Liver (tissue), 3 donors: ENCODE measurements around the gene CD320.

ENCODE experiments used
- ATF3 ChIP-seq: IDR thresholded peaks from 2 replicates; pipeline ENCODE4 v1.6.1; 2016; ENCODE audit warnings: antibody characterized with exemption
- CTCF ChIP-seq: fragments of 150-350 bp; IDR thresholded peaks from 2 replicates; pipeline ENCODE4 v1.5.1; 2017; ENCODE audit warnings: improper control_type of control experiment, low read depth, low read length; ENCODE audit not compliant: missing input control
- EGR1 ChIP-seq, 2 donors: IDR thresholded peaks; 2 replicates each; pipeline ENCODE4 v1.6.1; 2016 to 2018; ENCODE audit warnings: antibody characterized with exemption in 2 of 2, low read depth in 2 of 2
- GABPA ChIP-seq, 2 donors: IDR thresholded peaks in 1 of 2; conservative IDR thresholded peaks in 1 of 2; 2 replicates each; pipeline ENCODE4 v1.6.1; 2016; ENCODE audit warnings: antibody characterized with exemption in 2 of 2, mild to moderate bottlenecking in 1 of 2, moderate library complexity in 1 of 2
- HNF4A ChIP-seq, 2 donors: conservative IDR thresholded peaks; 2 replicates each; pipeline ENCODE4 v1.6.1; 2016; ENCODE audit warnings: antibody characterized with exemption in 2 of 2, mild to moderate bottlenecking in 2 of 2
- JUND ChIP-seq, 2 donors: IDR thresholded peaks; 2 replicates each; pipeline ENCODE4 v1.6.1; 2016; ENCODE audit warnings: antibody characterized with exemption in 2 of 2
- MAX ChIP-seq: IDR thresholded peaks from 2 replicates; pipeline ENCODE4 v1.6.1; 2016; ENCODE audit warnings: antibody characterized with exemption
- RAD21 ChIP-seq, 2 donors: IDR thresholded peaks; 2 replicates each; pipeline ENCODE4 v1.6.1; 2016; ENCODE audit warnings: antibody characterized with exemption in 2 of 2, mild to moderate bottlenecking in 2 of 2
- REST ChIP-seq: IDR thresholded peaks from 2 replicates; pipeline ENCODE4 v1.6.1; 2016; ENCODE audit warnings: antibody characterized with exemption, mild to moderate bottlenecking
- SP1 ChIP-seq: IDR thresholded peaks from 2 replicates; pipeline ENCODE4 v1.6.1; 2018; ENCODE audit warnings: antibody characterized with exemption, mild to moderate bottlenecking
- TAF1 ChIP-seq: conservative IDR thresholded peaks from 2 replicates; pipeline ENCODE4 v1.6.1; 2016; ENCODE audit warnings: antibody characterized with exemption, mild to moderate bottlenecking
- YY1 ChIP-seq: IDR thresholded peaks from 2 replicates; pipeline ENCODE4 v1.6.1; 2016; ENCODE audit warnings: antibody characterized with exemption, mild to moderate bottlenecking
- donor health status: healthy.
- donor health status: healthy.

GRCh38 chr19:8302734-8303133 is 5.4 kb downstream of the CD320 start:
- TF ChIP-seq CTCF (no peak), GABPA (IDR thresholded peaks at IDR 0.05 in 1 of 2, conservative IDR thresholded peaks at IDR 0.05 in 1 of 2) (no peak), SP1 (no peak), TAF1 (no peak), MAX (no peak), ATF3 (no peak), HNF4A (conservative IDR thresholded peaks at IDR 0.05) (no peak), REST (no peak), RAD21 (IDR thresholded peaks at IDR 0.05) (no peak), EGR1 (IDR thresholded peaks at IDR 0.05; ENCODE audit: low read depth in 2 of 2) (no peak), JUND (IDR thresholded peaks at IDR 0.05) (no peak), YY1 (no peak)
